AG10803 (cell line): ENCODE data around the gene TERT.

Experiments
- DNase-seq: peaks from one replicate; pipeline ENCODE4 v3.0.0; 2010; ENCODE audit warnings: low read depth
- H3K4me3 ChIP-seq: 2 replicates; pipeline ENCODE4 v1.5.1; 2011; ENCODE audit warnings: mild to moderate bottlenecking, low read length, control low read depth
- TF ChIP-seq, protein P1 (sequence below): conservative IDR thresholded peaks from 2 replicates; pipeline ENCODE4 v1.5.1; 2011; ENCODE audit warnings: mild to moderate bottlenecking, low read length, control low read depth, inconsistent platforms

TERT gene

DNA sequence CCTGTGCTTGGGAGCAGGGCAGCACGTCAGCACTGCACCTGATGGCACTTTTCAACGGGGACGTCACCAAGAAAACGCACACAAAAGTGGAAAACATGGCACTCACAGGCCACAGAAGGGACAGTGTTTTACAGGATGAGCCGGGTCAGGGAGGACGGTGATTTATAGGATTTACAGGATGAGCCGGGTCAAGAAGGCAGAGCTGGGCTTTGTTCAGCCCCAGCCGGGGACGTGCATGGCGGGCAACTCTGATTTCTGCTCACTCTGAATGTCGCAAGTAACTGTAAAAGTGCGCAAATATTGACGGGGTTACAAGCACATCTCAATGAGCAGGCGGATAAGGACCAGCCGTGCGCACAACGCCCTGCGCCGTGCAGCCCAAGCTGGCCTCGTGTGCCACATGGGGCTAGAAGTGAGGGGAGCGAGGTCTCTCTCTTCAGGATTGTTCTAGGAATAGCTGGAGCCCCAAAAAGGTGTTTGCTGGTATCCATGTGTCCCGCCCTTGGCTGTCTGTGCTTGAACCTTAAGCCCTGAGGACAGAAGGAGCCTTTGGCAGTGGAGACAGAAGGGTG is 53.3 kb downstream of the TERT start:
- TF ChIP-seq, protein P1, sequence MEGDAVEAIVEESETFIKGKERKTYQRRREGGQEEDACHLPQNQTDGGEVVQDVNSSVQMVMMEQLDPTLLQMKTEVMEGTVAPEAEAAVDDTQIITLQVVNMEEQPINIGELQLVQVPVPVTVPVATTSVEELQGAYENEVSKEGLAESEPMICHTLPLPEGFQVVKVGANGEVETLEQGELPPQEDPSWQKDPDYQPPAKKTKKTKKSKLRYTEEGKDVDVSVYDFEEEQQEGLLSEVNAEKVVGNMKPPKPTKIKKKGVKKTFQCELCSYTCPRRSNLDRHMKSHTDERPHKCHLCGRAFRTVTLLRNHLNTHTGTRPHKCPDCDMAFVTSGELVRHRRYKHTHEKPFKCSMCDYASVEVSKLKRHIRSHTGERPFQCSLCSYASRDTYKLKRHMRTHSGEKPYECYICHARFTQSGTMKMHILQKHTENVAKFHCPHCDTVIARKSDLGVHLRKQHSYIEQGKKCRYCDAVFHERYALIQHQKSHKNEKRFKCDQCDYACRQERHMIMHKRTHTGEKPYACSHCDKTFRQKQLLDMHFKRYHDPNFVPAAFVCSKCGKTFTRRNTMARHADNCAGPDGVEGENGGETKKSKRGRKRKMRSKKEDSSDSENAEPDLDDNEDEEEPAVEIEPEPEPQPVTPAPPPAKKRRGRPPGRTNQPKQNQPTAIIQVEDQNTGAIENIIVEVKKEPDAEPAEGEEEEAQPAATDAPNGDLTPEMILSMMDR: no peak
- no peak overlapping the region for H3K4me3 ChIP-seq
- no peak for DNase-seq

DNA sequence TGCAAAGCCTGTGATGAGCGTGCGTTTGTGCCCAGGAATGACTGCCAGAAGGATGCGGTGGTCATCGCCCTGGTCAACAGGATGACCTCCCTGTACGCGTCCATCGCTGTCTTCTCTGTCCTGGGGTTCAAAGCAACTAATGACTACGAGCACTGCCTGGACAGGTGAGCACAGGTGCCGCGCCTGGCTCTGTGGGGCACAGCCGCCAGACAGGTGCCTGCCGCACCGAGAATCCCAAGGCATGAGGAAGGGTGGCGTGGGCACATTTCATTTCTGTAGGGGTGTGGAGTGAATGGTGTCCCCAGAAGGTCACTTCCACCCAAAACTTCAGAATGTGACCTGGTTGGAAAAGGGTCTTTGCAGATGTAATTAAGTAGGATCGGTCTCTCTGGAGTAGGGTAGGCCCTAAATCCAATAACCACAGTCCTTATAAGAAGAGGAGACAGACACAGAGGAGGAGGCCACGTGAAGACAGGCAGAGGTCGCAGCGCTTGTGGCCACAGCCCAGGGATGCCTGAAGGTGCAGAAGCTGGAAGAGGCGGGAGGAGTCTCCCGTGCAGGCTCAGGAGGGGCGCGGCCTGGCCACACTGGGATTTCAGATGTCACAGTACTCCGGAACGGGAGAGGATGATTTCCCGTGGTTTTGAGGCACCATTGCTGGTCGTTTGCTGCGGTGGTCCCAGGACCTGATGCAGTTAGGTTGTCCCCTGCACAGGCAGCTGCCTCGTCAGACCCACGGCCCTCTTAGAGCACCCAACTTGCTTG is 54.2 kb downstream of the TERT start:
- no peak for DNase-seq
- no peak overlapping the region for H3K4me3 ChIP-seq
- TF ChIP-seq, protein P1: no peak

DNA sequence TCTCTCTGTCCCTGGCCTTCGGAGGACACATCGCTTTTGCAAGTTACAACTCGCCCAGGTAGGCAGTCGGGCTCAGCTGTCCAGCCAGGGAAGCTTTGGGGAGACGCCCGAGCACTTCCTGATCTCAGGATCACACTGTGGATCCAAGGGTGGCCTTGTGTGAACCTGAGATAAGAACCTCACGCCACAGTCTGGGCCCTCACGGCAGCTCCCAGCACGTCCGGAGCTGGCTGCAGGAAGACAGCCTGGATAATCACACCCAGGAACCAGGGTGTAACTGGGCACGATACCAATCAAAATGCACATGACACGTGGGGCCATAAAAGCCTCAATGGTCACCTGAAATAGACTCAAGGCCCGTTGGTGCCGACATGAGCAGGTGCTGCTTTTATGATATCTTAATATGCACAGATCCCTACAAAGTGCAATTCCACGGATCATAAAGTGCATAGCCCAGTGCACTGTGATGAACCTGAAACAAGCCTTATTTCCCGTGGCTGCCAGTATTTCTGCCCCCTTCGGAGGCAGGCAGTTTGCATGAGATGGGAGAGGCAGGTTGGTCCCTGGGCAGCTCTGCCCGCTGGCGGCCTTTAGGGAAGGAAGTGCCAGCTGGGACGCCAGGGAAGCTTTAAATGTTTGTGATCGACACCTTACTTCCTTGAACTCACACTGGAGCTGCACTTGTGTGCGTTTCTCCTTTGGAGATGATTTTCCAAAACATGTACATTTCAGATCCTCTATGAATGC is 55.2 kb downstream of the TERT start:
- H3K4me3 ChIP-seq: no peak overlapping the region
- DNase-seq: no peak
- TF ChIP-seq, protein P1: no peak

DNA sequence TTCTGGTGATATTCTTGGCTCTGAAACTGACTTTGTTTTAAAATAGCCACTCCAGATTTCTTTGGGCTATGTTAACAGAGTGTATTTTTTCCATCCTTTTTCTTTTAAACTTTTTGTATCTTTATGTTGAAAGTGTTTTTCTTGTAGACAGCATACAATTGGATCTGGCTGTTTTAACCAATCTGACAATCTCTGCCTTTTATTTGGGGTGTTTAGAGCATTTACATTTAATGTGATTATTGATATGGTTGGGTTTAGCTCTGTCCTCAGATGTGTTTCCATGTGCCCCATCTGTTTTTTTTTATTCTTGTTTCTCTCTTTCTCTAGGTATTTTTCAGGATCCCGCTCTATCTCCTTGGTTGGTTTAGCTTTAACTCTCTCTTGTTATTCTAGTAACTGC is 59.0 kb downstream of the TERT start:
- TF ChIP-seq, protein P1: no peak
- H3K4me3 ChIP-seq: no peak overlapping the region
- DNase-seq: no peak

DNA sequence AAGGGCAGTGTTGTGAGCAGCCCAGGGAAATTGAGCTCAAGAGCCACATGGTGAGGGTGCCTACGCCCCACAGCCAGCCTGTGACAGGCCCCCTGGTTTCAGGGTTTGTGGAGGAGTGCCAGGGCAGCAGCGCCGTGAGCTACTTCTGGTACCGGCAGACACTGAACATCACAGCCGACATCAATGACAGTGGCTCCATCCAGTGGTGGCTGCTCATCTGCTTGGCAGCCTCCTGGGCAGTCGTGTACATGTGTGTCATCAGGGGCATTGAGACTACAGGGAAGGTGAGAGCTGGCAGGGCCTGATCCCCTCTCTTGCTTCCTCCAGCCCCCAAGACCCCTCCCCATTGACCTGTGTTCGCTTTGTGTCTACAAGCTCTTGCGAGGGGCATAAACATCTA is 59.5 kb downstream of the TERT start:
- TF ChIP-seq, protein P1: no peak
- DNase-seq: no peak
- H3K4me3 ChIP-seq: no peak overlapping the region

DNA sequence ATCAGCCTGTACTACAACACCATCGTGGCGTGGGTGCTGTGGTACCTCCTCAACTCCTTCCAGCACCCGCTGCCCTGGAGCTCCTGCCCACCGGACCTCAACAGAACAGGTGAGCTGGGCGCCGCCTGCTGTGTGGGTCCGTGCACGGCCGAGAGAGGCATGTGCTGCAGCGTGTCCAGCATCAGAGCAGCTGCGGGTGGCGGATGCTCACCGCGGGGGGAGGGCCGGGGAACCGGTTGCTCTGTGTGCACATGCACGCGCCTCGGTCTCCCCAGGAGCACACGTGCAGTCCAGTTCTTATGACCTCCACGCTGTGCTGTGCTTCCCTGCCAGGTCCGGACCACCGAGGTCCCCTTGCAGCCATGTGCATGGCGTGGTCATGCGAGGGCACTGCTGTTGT is 62.1 kb downstream of the TERT start:
- TF ChIP-seq, protein P1: no peak
- no peak overlapping the region for H3K4me3 ChIP-seq
- no peak for DNase-seq

DNA sequence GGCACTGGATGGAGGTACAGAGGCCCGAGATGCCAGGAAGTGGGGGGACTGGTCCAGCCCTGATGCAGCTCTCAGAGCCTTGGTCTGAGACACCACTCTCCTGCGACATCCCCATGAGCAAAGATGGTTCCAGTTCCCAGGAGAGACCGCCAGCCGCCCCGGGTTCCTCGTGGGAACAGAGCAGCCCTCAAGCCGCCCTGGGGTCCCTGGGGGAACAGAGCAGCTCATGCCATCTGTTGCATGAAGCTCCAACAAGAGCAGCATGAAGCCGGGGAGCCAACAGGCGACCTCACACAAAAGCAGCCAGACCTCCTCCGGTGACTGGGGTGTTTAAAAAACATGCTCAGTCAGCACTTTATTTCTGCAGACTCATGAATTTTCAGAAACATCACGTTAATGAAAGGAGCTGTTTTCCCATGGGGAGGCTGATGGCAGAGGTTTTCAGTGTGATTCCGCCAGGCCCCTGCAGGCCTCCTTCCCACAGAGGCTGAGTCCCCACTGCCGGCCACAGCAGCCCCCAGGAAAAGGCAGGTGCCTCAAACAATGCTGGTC is 63.4 kb downstream of the TERT start:
- DNase-seq: no peak
- no peak overlapping the region for H3K4me3 ChIP-seq
- TF ChIP-seq, protein P1: no peak
